Right lobe of liver (tissue), 6 donors: Measurements from ENCODE around the gene WNT8A. TPM values are rescaled to one million over a fixed set of nuclear protein-coding genes. Genes with fewer than 3 reads are reported as not detected.

Experiments used
- ATAC-seq, 4 donors: fragments of 200-7000 bp; cut with Tn5 transposase; one replicate each; pipeline ENCODE4 v1.9.1; 2020; ENCODE audit warnings: mild to moderate bottlenecking in 4 of 4, moderate library complexity in 4 of 4
- DNase-seq, 3 donors: peaks; one replicate each; pipeline ENCODE4 v3.0.0-alpha.2; 2020
- H3K27ac ChIP-seq, 3 donors: fragments of 200-600 bp; one replicate each; pipeline ENCODE4 v1.8.0; 2022
- H3K27me3 ChIP-seq, 2 donors: fragments of 200-600 bp; one replicate each; pipeline ENCODE4 v1.8.0; 2022
- H3K36me3 ChIP-seq, 4 donors: fragments of 200-600 bp; sonication (generic) in 1 of 4; one replicate each; pipeline versions ENCODE4 v1.5.1 to v1.8.0; 2017 to 2022; ENCODE audit warnings: control low read depth in 1 of 4
- H3K4me1 ChIP-seq, 4 donors: fragments of 200-600 bp; sonication (generic) in 1 of 4; one replicate each; pipeline versions ENCODE4 v1.5.1 to v1.8.0; 2017 to 2022; ENCODE audit warnings: control low read depth in 1 of 4
- H3K4me3 ChIP-seq, 3 donors: fragments of 200-600 bp; one replicate each; pipeline ENCODE4 v1.8.0; 2022
- H3K9me3 ChIP-seq, 4 donors: fragments of 200-600 bp; sonication (generic) in 1 of 4; one replicate each; pipeline versions ENCODE4 v1.5.1 to v1.8.0; 2017 to 2022; ENCODE audit warnings: control low read depth in 1 of 4
- POLR2A ChIP-seq: fragments of 450-650 bp; IDR thresholded peaks from one replicate; pipeline ENCODE4 v1.6.1; 2017; ENCODE audit warnings: antibody characterized with exemption, mild to moderate bottlenecking
- WGBS: methylation state at CpG from one replicate; pipeline ENCODE4 v1.1.6; 2018; ENCODE audit warnings: low coverage, low lambda C conversion rate; ENCODE audit not compliant: insufficient coverage; ENCODE audit errors: missing lambda C conversion rate; 5-methylcytosine and 5-hydroxymethylcytosine counted together
- intact Hi-C, 2 donors: fragments of 100-400 bp; cut with DNase I; formaldehyde crosslinking; loops; one replicate each; pipeline versions ENCODE4 v1.11.2 to v1.14.1; 2022
- total RNA-seq, 6 experiments: library from RNA; depleted of rRNA in 2 of 6; stranded (reverse); fragments of >200 nt in 2 of 6; fragmentation: NEBNext Ultra II Directional in 3 of 6; extraction: Animal tissue kit (Norgen Biotek cat#: 25700) in 3 of 6; gene quantifications; one replicate each; pipeline versions ENCODE4 v1.1.0 to v1.2.4, GENCODE V29; 2016 to 2023
- TF ChIP-seq, protein P1 (sequence below), 4 donors: fragments of 200-600 bp in 3 of 4; fragments of 450-650 bp in 1 of 4; IDR thresholded peaks; one replicate each; pipeline versions ENCODE4 v1.5.1 to v1.8.0; 2016 to 2022; ENCODE audit warnings: antibody characterized with exemption in 4 of 4, mild to moderate bottlenecking in 2 of 4
- donor health status: DM: no; HTN: yes; CAD: no.
- donor health status: DM: no; HTN: no; CAD: no.
- donor health status: DM: no; HTN: no; CAD: no.
- donor health status: DM: no; HTN: yes; CAD: no.
- donor health status: DM: no; HTN: yes; CAD: no.

Gene WNT8A
- total RNA-seq, 6 experiments from 2014 or later, result not detected

DNA sequence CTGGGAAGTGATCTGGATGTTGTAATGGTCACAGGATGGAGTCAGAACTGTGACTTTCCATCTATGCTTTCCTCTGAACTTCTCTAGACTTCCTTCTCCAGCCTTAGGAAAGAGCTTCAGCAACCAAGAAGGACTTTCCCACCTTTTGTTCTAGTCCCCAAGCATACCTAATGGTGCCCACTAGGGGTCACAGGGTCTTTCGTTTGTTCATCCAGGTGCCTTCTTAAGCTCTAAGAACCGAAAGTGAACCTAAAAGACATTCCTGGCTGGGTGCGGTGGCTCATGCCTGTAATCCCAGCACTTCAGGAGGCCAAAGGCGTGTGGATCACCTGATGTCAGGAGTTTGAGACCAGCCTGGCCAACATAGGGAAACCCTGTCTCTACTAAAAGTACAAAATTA, 1.8 kb upstream of the WNT8A start:
- ATAC-seq, result no peak
- H3K27me3 ChIP-seq, result no peaks in the 10 kb centered on the region
- intact Hi-C loops, result no loop called here
- no peak overlapping the region for H3K27ac ChIP-seq
- TF ChIP-seq, protein P1, sequence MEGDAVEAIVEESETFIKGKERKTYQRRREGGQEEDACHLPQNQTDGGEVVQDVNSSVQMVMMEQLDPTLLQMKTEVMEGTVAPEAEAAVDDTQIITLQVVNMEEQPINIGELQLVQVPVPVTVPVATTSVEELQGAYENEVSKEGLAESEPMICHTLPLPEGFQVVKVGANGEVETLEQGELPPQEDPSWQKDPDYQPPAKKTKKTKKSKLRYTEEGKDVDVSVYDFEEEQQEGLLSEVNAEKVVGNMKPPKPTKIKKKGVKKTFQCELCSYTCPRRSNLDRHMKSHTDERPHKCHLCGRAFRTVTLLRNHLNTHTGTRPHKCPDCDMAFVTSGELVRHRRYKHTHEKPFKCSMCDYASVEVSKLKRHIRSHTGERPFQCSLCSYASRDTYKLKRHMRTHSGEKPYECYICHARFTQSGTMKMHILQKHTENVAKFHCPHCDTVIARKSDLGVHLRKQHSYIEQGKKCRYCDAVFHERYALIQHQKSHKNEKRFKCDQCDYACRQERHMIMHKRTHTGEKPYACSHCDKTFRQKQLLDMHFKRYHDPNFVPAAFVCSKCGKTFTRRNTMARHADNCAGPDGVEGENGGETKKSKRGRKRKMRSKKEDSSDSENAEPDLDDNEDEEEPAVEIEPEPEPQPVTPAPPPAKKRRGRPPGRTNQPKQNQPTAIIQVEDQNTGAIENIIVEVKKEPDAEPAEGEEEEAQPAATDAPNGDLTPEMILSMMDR (IDR thresholded peaks at IDR 0.05), result no peak
- no peak for TF ChIP-seq POLR2A
- no peak for DNase-seq
- no peaks in the 10 kb centered on the region for H3K9me3 ChIP-seq
- no peaks in the 10 kb centered on the region for H3K4me1 ChIP-seq
- no peak overlapping the region for H3K4me3 ChIP-seq
- no peaks in the 10 kb centered on the region for H3K36me3 ChIP-seq
- 66% methylated on average over 2 of the region's 4 CpGs for WGBS

GRCh38 chr5:138091685-138092084, 7.9 kb downstream of the WNT8A start:
- intact Hi-C loops, result no loop called here
- 84% methylated on average over 3 of the region's 4 CpGs for WGBS
- no peaks in the 10 kb centered on the region for H3K36me3 ChIP-seq

GRCh38 chr5:138092301-138092700, 8.5 kb downstream of the WNT8A start:
- intact Hi-C loops, result no loop called here
- WGBS, result 70% methylated on average over 1 of the region's 1 CpG

More at GRCh38 chr5:138091685-138092084, 7.9 kb downstream of the WNT8A start:
- Histone ChIP-seq H3K4me3 (no peak overlapping the region), H3K27ac (no peak overlapping the region), H3K9me3 (no peaks in the 10 kb centered on the region), H3K27me3 (no peaks in the 10 kb centered on the region), H3K4me1 (no peaks in the 10 kb centered on the region)
- DNase-seq (no peak), ATAC-seq (no peak)
- TF ChIP-seq POLR2A, result no peak
- TF ChIP-seq, protein P1 (IDR thresholded peaks at IDR 0.05), result no peak

DNA sequence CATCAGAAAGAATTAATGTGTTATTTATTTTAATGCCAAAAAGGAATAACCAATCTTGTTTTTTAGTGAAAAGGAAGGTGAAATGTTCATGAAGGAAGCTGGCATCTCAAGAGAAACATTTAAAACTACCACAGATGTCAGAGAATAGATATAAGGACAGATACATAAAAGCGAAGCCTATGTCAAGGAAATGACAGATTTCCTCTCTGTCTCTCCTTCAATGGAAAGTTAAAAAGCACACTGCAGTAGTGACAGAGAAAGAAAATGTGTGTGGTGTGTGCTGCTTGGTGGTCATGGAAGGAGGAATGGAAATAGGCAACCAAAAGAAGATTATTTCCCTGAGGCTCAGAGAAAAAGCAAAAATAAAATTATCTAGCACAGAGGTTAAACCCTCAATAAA, 9.2 kb downstream of the WNT8A start:
- no peak for TF ChIP-seq POLR2A
- TF ChIP-seq, protein P1 (IDR thresholded peaks at IDR 0.05), result no peak
- H3K27me3 ChIP-seq, result no peaks in the 10 kb centered on the region
- ATAC-seq (no peak), DNase-seq (no peak)
- WGBS, result 33% methylated on average over 1 of the region's 1 CpG
- H3K36me3 ChIP-seq, result no peaks in the 10 kb centered on the region
- H3K27ac ChIP-seq, result no peak overlapping the region
- intact Hi-C loops, result no loop called here
- no peaks in the 10 kb centered on the region for H3K4me1 ChIP-seq
- no peak overlapping the region for H3K4me3 ChIP-seq
- H3K9me3 ChIP-seq, result no peaks in the 10 kb centered on the region

More at GRCh38 chr5:138092301-138092700, 8.5 kb downstream of the WNT8A start:
- no peak overlapping the region for H3K4me3 ChIP-seq
- no peaks in the 10 kb centered on the region for H3K4me1 ChIP-seq
- H3K27ac ChIP-seq, result no peak overlapping the region
- H3K27me3 ChIP-seq, result no peaks in the 10 kb centered on the region
- TF ChIP-seq POLR2A, result no peak
- TF ChIP-seq, protein P1 (IDR thresholded peaks at IDR 0.05), result no peak
- DNase-seq (no peak), ATAC-seq (no peak)
- H3K9me3 ChIP-seq, result no peaks in the 10 kb centered on the region
- no peaks in the 10 kb centered on the region for H3K36me3 ChIP-seq
